GM12878 (cell line): ENCODE results near the gene TCF12. TPM values are rescaled to one million over a fixed set of nuclear protein-coding genes. Genes with fewer than 3 reads are reported as not detected.

ENCODE experiments used
- ATAC-seq: fragments of 200-7000 bp; cut with Tn5 transposase; 3 replicates; pipeline ENCODE4 v1.9.1; 2020; ENCODE audit warnings: mild to moderate bottlenecking, moderate library complexity
- BruUV-seq: library from RNA; stranded (reverse); fragments of 400-500 nt; replicated peaks from 2 replicates; lab custom pipeline; 2021; lab: Mats Ljungman, UMichigan
- CTCF ChIA-PET: fragments of 300-600 bp; sonication (Branson Sonifier 250); formaldehyde crosslinking; extraction: SDS; loops from one replicate; lab custom pipeline; 2021; ENCODE audit warnings: inconsistent platforms; lab: Yijun Ruan, JAX
- POLR2A ChIA-PET: fragments of 350-600 bp; formaldehyde crosslinking; extraction: SDS; loops from one replicate; lab custom pipeline; 2021; ENCODE audit warnings: inconsistent platforms; lab: Charles Lee
- RAD21 ChIA-PET: fragments of 300-600 bp; sonication (Branson Sonifier 250); formaldehyde crosslinking; loops from one replicate; lab custom pipeline; 2023; ENCODE audit warnings: antibody characterized with exemption; ENCODE audit not compliant: unreplicated experiment; lab: Charles Lee
- SMC1A ChIA-PET: fragments of 300-600 bp; sonication (Branson Sonifier 250); formaldehyde crosslinking; loops from one replicate; lab custom pipeline; 2023; ENCODE audit not compliant: unreplicated experiment, uncharacterized antibody; lab: Charles Lee
- DNase-seq: peaks from one replicate; pipeline ENCODE4 v3.0.0-alpha.2; 2011; ENCODE audit warnings: low read depth, low spot score
- FAIRE-seq: peaks from 3 replicates; lab custom pipeline; 2011; peaks lifted over from hg19 to GRCh38; lab: Jason Lieb, UNC
- H2AFZ ChIP-seq: 2 replicates; pipeline ENCODE4 v1.6.0; 2011; ENCODE audit warnings: low read depth, low read length, control low read depth; ENCODE audit not compliant: control insufficient read depth
- H3K27ac ChIP-seq: 2 replicates; pipeline ENCODE4 v1.5.1; 2011; ENCODE audit warnings: control low read depth; ENCODE audit not compliant: control insufficient read depth, insufficient read depth
- H3K27me3 ChIP-seq, 2 experiments: replicated peaks in 1 of 2; 2 replicates each; pipeline versions ENCODE4 v1.6.0 to v1.6.1; 2011; ENCODE audit warnings: low read length in 1 of 2; ENCODE audit not compliant: control insufficient read depth in 2 of 2, insufficient read depth in 2 of 2
- H3K36me3 ChIP-seq, 2 experiments: 2 replicates each; pipeline ENCODE4 v1.5.1; 2011; ENCODE audit warnings: low read length in 1 of 2; ENCODE audit not compliant: control insufficient read depth in 2 of 2, insufficient read depth in 2 of 2
- H3K4me1 ChIP-seq: 2 replicates; pipeline ENCODE4 v1.6.1; 2011; ENCODE audit warnings: mild to moderate bottlenecking, low read length, moderate library complexity, mixed read lengths; ENCODE audit not compliant: control insufficient read depth, insufficient read depth
- H3K4me2 ChIP-seq: 2 replicates; pipeline ENCODE4 v1.6.0; 2011; ENCODE audit warnings: control low read depth; ENCODE audit not compliant: control insufficient read depth, insufficient read depth
- H3K4me3 ChIP-seq: fragments of 200-600 bp; sonication (generic); 2 replicates; pipeline ENCODE4 v1.5.1; 2016
- H3K79me2 ChIP-seq: 2 replicates; pipeline ENCODE4 v1.6.0; 2011; ENCODE audit warnings: low read length; ENCODE audit not compliant: control insufficient read depth, insufficient read depth
- H3K9ac ChIP-seq: 2 replicates; pipeline ENCODE4 v1.8.0; 2011; ENCODE audit warnings: low read length, control low read depth, mixed read lengths; ENCODE audit not compliant: control insufficient read depth, insufficient read depth
- H3K9me3 ChIP-seq: replicated peaks from 3 replicates; pipeline ENCODE4 v1.5.1; 2011; ENCODE audit warnings: mild to moderate bottlenecking, low read length; ENCODE audit not compliant: control insufficient read depth, insufficient read depth
- H4K20me1 ChIP-seq: 2 replicates; pipeline ENCODE4 v1.6.0; 2011; ENCODE audit not compliant: control insufficient read depth, insufficient read depth
- BHLHE40 ChIP-seq, 2 experiments: fragments of 450-650 bp in 1 of 2; IDR thresholded peaks; 2 replicates each; pipeline ENCODE4 v1.6.1; 2011 to 2017; ENCODE audit warnings: low read depth in 2 of 2, borderline replicate concordance in 1 of 2, improper control_type of control experiment in 1 of 2, low read length in 1 of 2, mild to moderate bottlenecking in 1 of 2
- BRCA1 ChIP-seq: IDR thresholded peaks from 2 replicates; pipeline ENCODE4 v1.6.1; 2011; ENCODE audit warnings: low read depth, low read length, improper control_type of control experiment
- CHD4 ChIP-seq: fragments of 200-600 bp; sonication (generic); IDR thresholded peaks from 2 replicates; pipeline ENCODE4 v1.6.1; 2016; ENCODE audit warnings: mild to moderate bottlenecking
- EP300 ChIP-seq, 2 experiments: fragments of 150-350 bp in 1 of 2; IDR thresholded peaks; 2 replicates each; pipeline ENCODE4 v1.6.1; 2011 to 2012; ENCODE audit warnings: low read depth in 2 of 2, low read length in 2 of 2, borderline replicate concordance in 1 of 2, improper control_type of control experiment in 1 of 2, inconsistent platforms in 1 of 2; ENCODE audit not compliant: control insufficient read depth in 1 of 2
- GABPA ChIP-seq: IDR thresholded peaks from 2 replicates; pipeline ENCODE4 v1.6.1; 2014; ENCODE audit warnings: antibody characterized with exemption, low read depth, mild to moderate bottlenecking, inconsistent platforms
- GATAD2B ChIP-seq: fragments of 450-650 bp; conservative IDR thresholded peaks from 2 replicates; pipeline ENCODE4 v1.6.1; 2017; ENCODE audit warnings: low read depth, mild to moderate bottlenecking, moderate library complexity
- HDAC2 ChIP-seq: fragments of 200-600 bp; sonication (generic); IDR thresholded peaks from 2 replicates; pipeline ENCODE4 v1.6.1; 2017
- IKZF1 ChIP-seq: fragments of 450-650 bp; conservative IDR thresholded peaks from 2 replicates; pipeline ENCODE4 v1.6.1; 2017; ENCODE audit warnings: antibody characterized with exemption, mild to moderate bottlenecking
- KLF5 ChIP-seq: fragments of 450-650 bp; IDR thresholded peaks from 2 replicates; pipeline ENCODE4 v1.6.1; 2014; ENCODE audit warnings: mild to moderate bottlenecking; ENCODE audit not compliant: partially characterized antibody
- MYC ChIP-seq: IDR thresholded peaks from 2 replicates; pipeline ENCODE4 v1.6.1; 2011; ENCODE audit warnings: mild to moderate bottlenecking, low read length, moderate library complexity, inconsistent platforms; ENCODE audit not compliant: insufficient read depth, insufficient replicate concordance, insufficient read length, severe bottlenecking
- NFYA ChIP-seq: IDR thresholded peaks from 2 replicates; pipeline ENCODE4 v1.6.1; 2011; ENCODE audit warnings: low read depth, mild to moderate bottlenecking, low read length, improper control_type of control experiment, borderline replicate concordance
- NR2C2 ChIP-seq: IDR thresholded peaks from 2 replicates; pipeline ENCODE4 v1.6.1; 2011; ENCODE audit warnings: borderline replicate concordance, low read depth; ENCODE audit not compliant: control insufficient read depth, insufficient read length
- RAD51 ChIP-seq: fragments of 450-650 bp; IDR thresholded peaks from 2 replicates; pipeline ENCODE4 v1.6.1; 2016; ENCODE audit warnings: moderate library complexity, mild to moderate bottlenecking, inconsistent platforms
- RB1 ChIP-seq: fragments of 450-650 bp; formaldehyde crosslinking; IDR thresholded peaks from 2 replicates; pipeline ENCODE4 v1.6.1; 2017; ENCODE audit warnings: mild to moderate bottlenecking, borderline replicate concordance
- RCOR1 ChIP-seq: conservative IDR thresholded peaks from 2 replicates; pipeline ENCODE4 v1.6.1; 2012; ENCODE audit warnings: low read depth, low read length, improper control_type of control experiment
- RFX5 ChIP-seq: IDR thresholded peaks from 2 replicates; pipeline ENCODE4 v1.6.1; 2011; ENCODE audit warnings: low read depth, low read length, improper control_type of control experiment
- WGBS: methylation state at CpG from one replicate; pipeline ENCODE4 v1.1.6; 2016; ENCODE audit warnings: low lambda C conversion rate; ENCODE audit not compliant: insufficient replicate concordance, insufficient coverage; ENCODE audit errors: missing lambda C conversion rate; 5-methylcytosine and 5-hydroxymethylcytosine counted together
- in situ Hi-C: fragments of 300-500 bp; cut with MboI; formaldehyde crosslinking; loops from 9 replicates; pipeline ENCODE4 v1.14.3; 2018; ENCODE audit warnings: mixed read lengths
- intact Hi-C: fragments of 100-400 bp; cut with micrococcal nuclease; formaldehyde crosslinking; loops from one replicate; pipeline ENCODE4 v1.14.2; 2022; ENCODE audit not compliant: unreplicated experiment
- polyA plus RNA-seq, 11 experiments: library from polyadenylated mRNA; depleted of rRNA in 4 of 11; unstranded in 6 of 11; stranded (reverse) in 5 of 11; fragments of >200 nt; fragmentation: Nextera tagmentation in 4 of 11; fragmentation: Illumina TruSeq in 1 of 11; extraction: Ambion mirVana in 4 of 11; extraction: Trizol in 1 of 11; gene quantifications; 1 replicate in 1 of 11; 2 replicates in 10 of 11; pipeline versions ENCODE4 v1.2.1 to v1.2.3, GENCODE V29; 2011 to 2016; ENCODE audit warnings: inconsistent platforms in 2 of 11, missing spikeins in 2 of 11, low read depth in 1 of 11
- total RNA-seq, 4 experiments: library from RNA; depleted of rRNA in 3 of 4; stranded (reverse); fragments of >200 nt in 3 of 4; fragmentation: Illumina TruSeq in 1 of 4; extraction: Trizol in 1 of 4; gene quantifications; 2 replicates each; pipeline versions ENCODE4 v1.2.1 to v1.2.3, GENCODE V29; 2013 to 2021
- TF ChIP-seq, protein P1 (sequence below): IDR thresholded peaks from 2 replicates; pipeline ENCODE4 v1.6.1; 2012; ENCODE audit warnings: mild to moderate bottlenecking, low read depth, low read length
- TF ChIP-seq, protein P2 (sequence below): IDR thresholded peaks from 2 replicates; pipeline ENCODE4 v1.6.1; 2011; ENCODE audit warnings: mild to moderate bottlenecking, low read depth, low read length, moderate library complexity; ENCODE audit not compliant: insufficient replicate concordance

TCF12 gene
- total and polyA plus RNA-seq, 10 of the 15 experiments (the other 5 are each of a cell fraction or from before 2014, with no cell fraction given): 8.2 to 70.9 (median 49.5) TPM

DNA sequence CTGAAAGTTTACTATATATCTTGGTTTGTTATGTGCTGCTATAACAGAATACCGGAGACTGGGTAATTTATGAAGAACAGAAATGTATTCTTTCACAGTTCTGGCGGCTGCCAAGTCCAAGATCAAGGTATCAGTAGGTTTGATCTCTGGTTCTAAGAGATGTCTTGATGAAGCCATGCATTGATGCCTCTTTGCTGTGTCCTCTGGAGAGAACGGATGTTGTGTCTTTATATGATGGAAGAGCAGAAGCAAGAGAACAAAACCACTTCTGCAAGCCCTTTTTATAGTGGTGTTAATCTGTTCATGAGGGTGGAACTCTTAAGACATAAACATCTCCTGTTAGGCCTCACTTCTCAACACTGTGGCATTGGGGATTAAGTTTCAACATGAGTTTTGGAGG is 62.7 kb downstream of the TCF12 start:
- no peak overlapping the region for H3K9ac ChIP-seq
- no peak overlapping the region for H3K27ac ChIP-seq
- ChIA-PET CTCF (interaction anchor here (0.7 kb wide), 1 partner anchor 299 kb away, joined by 3 read pairs; no protein-coding TSS in a partner anchor), SMC1A (no interaction called here), POLR2A (no interaction called here), RAD21 (no interaction called here)
- DNase-seq: no peak
- WGBS: 98% methylated on average over 3 of the region's 3 CpGs
- H3K4me3 ChIP-seq: no peak overlapping the region
- peaks cover 19% of the 10 kb centered on the region for H3K79me2 ChIP-seq
- no peaks in the 10 kb centered on the region for H3K27me3 ChIP-seq
- intact Hi-C loops: no loop called here
- no peak overlapping the region for H3K4me2 ChIP-seq
- no peaks in the 10 kb centered on the region for H3K9me3 ChIP-seq
- in situ Hi-C loops: no loop called here
- peaks cover 15% of the 10 kb centered on the region for H3K4me1 ChIP-seq
- no peak for ATAC-seq
- FAIRE-seq: no peak
- no peaks in the 10 kb centered on the region for H3K36me3 ChIP-seq
- BruUV-seq: no TSS peak
- H4K20me1 ChIP-seq: no peaks in the 10 kb centered on the region
- no peak overlapping the region for H2AFZ ChIP-seq
- no peak for TF ChIP-seq BRCA1
- TF ChIP-seq HDAC2: no peak
- TF ChIP-seq KLF5: no peak
- TF ChIP-seq, protein P1, sequence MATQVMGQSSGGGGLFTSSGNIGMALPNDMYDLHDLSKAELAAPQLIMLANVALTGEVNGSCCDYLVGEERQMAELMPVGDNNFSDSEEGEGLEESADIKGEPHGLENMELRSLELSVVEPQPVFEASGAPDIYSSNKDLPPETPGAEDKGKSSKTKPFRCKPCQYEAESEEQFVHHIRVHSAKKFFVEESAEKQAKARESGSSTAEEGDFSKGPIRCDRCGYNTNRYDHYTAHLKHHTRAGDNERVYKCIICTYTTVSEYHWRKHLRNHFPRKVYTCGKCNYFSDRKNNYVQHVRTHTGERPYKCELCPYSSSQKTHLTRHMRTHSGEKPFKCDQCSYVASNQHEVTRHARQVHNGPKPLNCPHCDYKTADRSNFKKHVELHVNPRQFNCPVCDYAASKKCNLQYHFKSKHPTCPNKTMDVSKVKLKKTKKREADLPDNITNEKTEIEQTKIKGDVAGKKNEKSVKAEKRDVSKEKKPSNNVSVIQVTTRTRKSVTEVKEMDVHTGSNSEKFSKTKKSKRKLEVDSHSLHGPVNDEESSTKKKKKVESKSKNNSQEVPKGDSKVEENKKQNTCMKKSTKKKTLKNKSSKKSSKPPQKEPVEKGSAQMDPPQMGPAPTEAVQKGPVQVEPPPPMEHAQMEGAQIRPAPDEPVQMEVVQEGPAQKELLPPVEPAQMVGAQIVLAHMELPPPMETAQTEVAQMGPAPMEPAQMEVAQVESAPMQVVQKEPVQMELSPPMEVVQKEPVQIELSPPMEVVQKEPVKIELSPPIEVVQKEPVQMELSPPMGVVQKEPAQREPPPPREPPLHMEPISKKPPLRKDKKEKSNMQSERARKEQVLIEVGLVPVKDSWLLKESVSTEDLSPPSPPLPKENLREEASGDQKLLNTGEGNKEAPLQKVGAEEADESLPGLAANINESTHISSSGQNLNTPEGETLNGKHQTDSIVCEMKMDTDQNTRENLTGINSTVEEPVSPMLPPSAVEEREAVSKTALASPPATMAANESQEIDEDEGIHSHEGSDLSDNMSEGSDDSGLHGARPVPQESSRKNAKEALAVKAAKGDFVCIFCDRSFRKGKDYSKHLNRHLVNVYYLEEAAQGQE: no peak
- no peak for TF ChIP-seq CHD4
- TF ChIP-seq RCOR1: no peak
- TF ChIP-seq, protein P2, sequence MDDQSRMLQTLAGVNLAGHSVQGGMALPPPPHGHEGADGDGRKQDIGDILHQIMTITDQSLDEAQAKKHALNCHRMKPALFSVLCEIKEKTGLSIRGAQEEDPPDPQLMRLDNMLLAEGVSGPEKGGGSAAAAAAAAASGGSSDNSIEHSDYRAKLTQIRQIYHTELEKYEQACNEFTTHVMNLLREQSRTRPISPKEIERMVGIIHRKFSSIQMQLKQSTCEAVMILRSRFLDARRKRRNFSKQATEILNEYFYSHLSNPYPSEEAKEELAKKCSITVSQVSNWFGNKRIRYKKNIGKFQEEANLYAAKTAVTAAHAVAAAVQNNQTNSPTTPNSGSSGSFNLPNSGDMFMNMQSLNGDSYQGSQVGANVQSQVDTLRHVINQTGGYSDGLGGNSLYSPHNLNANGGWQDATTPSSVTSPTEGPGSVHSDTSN: no peak
- TF ChIP-seq EP300 (IDR thresholded peaks at IDR 0.05; ENCODE audit: borderline replicate concordance in 1 of 2, control insufficient read depth in 1 of 2, low read depth in 2 of 2, low read length in 2 of 2): no peak
- no peak for TF ChIP-seq RAD51
- no peak for TF ChIP-seq RFX5
- TF ChIP-seq RB1: no peak
- no peak for TF ChIP-seq GABPA
- no peak for TF ChIP-seq MYC
- TF ChIP-seq NR2C2: no peak
- no peak for TF ChIP-seq NFYA
- no peak for TF ChIP-seq IKZF1
- no peak for TF ChIP-seq GATAD2B
- no peak for TF ChIP-seq BHLHE40 (IDR thresholded peaks at IDR 0.05; ENCODE audit: borderline replicate concordance in 1 of 2, low read depth in 2 of 2, low read length in 1 of 2)
